ENCODE results near the gene ADARB2. TPM values are rescaled to one million over a fixed set of nuclear protein-coding genes. Genes with fewer than 3 reads are reported as not detected.

ADARB2 gene
- polyA plus RNA-seq, 3 donors, result not detected

DNA sequence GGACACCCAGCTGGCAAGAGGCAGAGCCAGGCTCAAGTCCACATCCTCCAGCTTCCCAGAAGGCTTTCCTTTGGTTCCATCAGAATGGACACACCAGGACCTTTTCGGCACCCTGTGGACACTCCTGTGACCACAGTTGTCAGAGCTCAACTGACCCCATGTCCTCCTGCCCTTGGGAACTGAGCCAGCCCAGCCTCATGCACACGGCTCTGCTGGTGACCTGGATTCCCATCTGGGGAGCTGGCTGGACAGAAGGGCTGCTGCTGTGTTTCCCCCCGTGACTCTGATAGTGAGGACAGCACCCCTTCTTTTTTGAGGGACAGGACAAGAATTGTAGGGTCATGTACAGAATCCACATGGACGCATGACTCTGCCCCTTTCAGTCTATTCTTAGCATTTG lies 392.0 kb downstream of the ADARB2 start:
- Mint-ChIP-seq H3K36me3 (no peaks in the 10 kb centered on the region), H3K4me3 (no peak overlapping the region), H3K4me1 (no peaks in the 10 kb centered on the region), H3K9me3 (peaks cover 0 to 9% (median 5%) of the 10 kb centered on the region in 7 donors), H3K27ac (no peak overlapping the region), H3K27me3 (ENCODE audit: low read depth in 3 of 3) (peaks cover 0 to 4% (median 2%) of the 10 kb centered on the region in 3 donors)
- intact Hi-C loops (cut with micrococcal nuclease), result no loop called here
- Histone ChIP-seq H3K4me1 (ENCODE audit: control insufficient read depth in 1 of 2, insufficient read depth in 2 of 2, low read length in 2 of 2) (no peaks in the 10 kb centered on the region), H4K20me1 (ENCODE audit: insufficient read depth, low read length) (no peaks in the 10 kb centered on the region), H3K9ac (ENCODE audit: insufficient read depth, low read length, poor library complexity, severe bottlenecking) (no peak overlapping the region), H3K27ac (ENCODE audit: low read depth in 1 of 2, low read length in 2 of 2) (no peak overlapping the region), H3K9me3 (replicated peaks in 1 of 2; ENCODE audit: control insufficient read depth in 1 of 2, insufficient read depth in 1 of 2, low read length in 2 of 2) (peaks cover 0 to 7% of the 10 kb centered on the region in 2 donors), H3K4me2 (replicated peaks; ENCODE audit: extremely low read depth, low read length, poor library complexity, severe bottlenecking) (no peak overlapping the region), H3K27me3 (ENCODE audit: control insufficient read depth in 2 of 2, insufficient read depth in 2 of 2, low read length in 2 of 2) (no peaks in the 10 kb centered on the region), H2AFZ (ENCODE audit: insufficient read depth, low read depth, low read length, poor library complexity, severe bottlenecking) (no peak overlapping the region), H3K36me3 (replicated peaks in 1 of 2; ENCODE audit: control insufficient read depth in 1 of 2, insufficient read depth in 2 of 2, low read length in 2 of 2) (no peaks in the 10 kb centered on the region), H3K79me2 (ENCODE audit: insufficient read depth, low read length) (no peaks in the 10 kb centered on the region), H3K4me3 (replicated peaks in 1 of 3; ENCODE audit: low read depth in 2 of 3, low read length in 3 of 3) (no peak overlapping the region)
- no peak for TF ChIP-seq CTCF (IDR thresholded peaks at IDR 0.05)
- 80% methylated on average over 4 of the region's 4 CpGs for WGBS (ENCODE audit: insufficient coverage)
- DNase-seq, result no peak

- peaks cover 0 to 11% of the 10 kb centered on the region in 2 donors for H3K9me3 ChIP-seq (replicated peaks in 1 of 2; ENCODE audit: control insufficient read depth in 1 of 2, insufficient read depth in 1 of 2, low read length in 2 of 2)
- peaks cover 0 to 9% (median 5%) of the 10 kb centered on the region in 7 donors for H3K9me3 Mint-ChIP-seq
- no peak overlapping the region for H3K4me3 ChIP-seq (replicated peaks in 1 of 3; ENCODE audit: low read depth in 2 of 3, low read length in 3 of 3)
- H3K79me2 ChIP-seq (ENCODE audit: insufficient read depth, low read length), result no peaks in the 10 kb centered on the region
- no peaks in the 10 kb centered on the region for H3K4me1 ChIP-seq (ENCODE audit: control insufficient read depth in 1 of 2, insufficient read depth in 2 of 2, low read length in 2 of 2)
- no peak overlapping the region for H2AFZ ChIP-seq (ENCODE audit: insufficient read depth, low read depth, low read length, poor library complexity, severe bottlenecking)
- no peak overlapping the region for H3K27ac ChIP-seq (ENCODE audit: low read depth in 1 of 2, low read length in 2 of 2)
- no peak overlapping the region for H3K4me3 Mint-ChIP-seq
- intact Hi-C loops (cut with micrococcal nuclease), result no loop called here
- H3K4me1 Mint-ChIP-seq, result no peaks in the 10 kb centered on the region
- no peak for TF ChIP-seq CTCF (IDR thresholded peaks at IDR 0.05)
- peaks cover 0 to 4% (median 2%) of the 10 kb centered on the region in 3 donors for H3K27me3 Mint-ChIP-seq (ENCODE audit: low read depth in 3 of 3)
- no peaks in the 10 kb centered on the region for H4K20me1 ChIP-seq (ENCODE audit: insufficient read depth, low read length)
- no peak overlapping the region for H3K27ac Mint-ChIP-seq
- WGBS (ENCODE audit: insufficient coverage), result 83% methylated on average over 17 of the region's 17 CpGs
- DNase-seq, result no peak
- no peaks in the 10 kb centered on the region for H3K27me3 ChIP-seq (ENCODE audit: control insufficient read depth in 2 of 2, insufficient read depth in 2 of 2, low read length in 2 of 2)
- H3K36me3 ChIP-seq (replicated peaks in 1 of 2; ENCODE audit: control insufficient read depth in 1 of 2, insufficient read depth in 2 of 2, low read length in 2 of 2), result no peaks in the 10 kb centered on the region
- no peak overlapping the region for H3K9ac ChIP-seq (ENCODE audit: insufficient read depth, low read length, poor library complexity, severe bottlenecking)
- no peaks in the 10 kb centered on the region for H3K36me3 Mint-ChIP-seq
- H3K4me2 ChIP-seq (replicated peaks; ENCODE audit: extremely low read depth, low read length, poor library complexity, severe bottlenecking), result no peak overlapping the region
Measured at GRCh38 chr10:1344846-1345245, 392.5 kb downstream of the ADARB2 start.
